Hepatocyte (in vitro differentiated cells): ENCODE results near the gene GPC5. TPM values are rescaled to one million over a fixed set of nuclear protein-coding genes. Genes with fewer than 3 reads are reported as not detected.

Source experiments
- DNase-seq: peaks from one replicate; pipeline ENCODE4 v3.0.0-alpha.2; 2016; ENCODE audit warnings: low spot score
- H2AFZ ChIP-seq: fragments of 200-600 bp; sonication (generic); 2 replicates; pipeline ENCODE4 v1.6.0; 2016; ENCODE audit warnings: antibody characterized with exemption, mild to moderate bottlenecking
- H3K27ac ChIP-seq: fragments of 200-600 bp; sonication (generic); 2 replicates; pipeline ENCODE4 v1.5.1; 2016; ENCODE audit warnings: mild to moderate bottlenecking
- H3K27me3 ChIP-seq: fragments of 200-600 bp; sonication (generic); 2 replicates; pipeline ENCODE4 v1.6.1; 2016
- H3K36me3 ChIP-seq: fragments of 200-600 bp; sonication (generic); replicated peaks from 2 replicates; pipeline ENCODE4 v1.5.1; 2016; ENCODE audit warnings: low read depth; ENCODE audit not compliant: insufficient read depth
- H3K4me1 ChIP-seq: fragments of 200-600 bp; sonication (generic); 2 replicates; pipeline ENCODE4 v1.5.1; 2016; ENCODE audit warnings: mild to moderate bottlenecking, moderate library complexity; ENCODE audit not compliant: insufficient read depth
- H3K4me2 ChIP-seq: fragments of 200-600 bp; sonication (generic); 2 replicates; pipeline ENCODE4 v1.6.0; 2016
- H3K4me3 ChIP-seq: fragments of 200-600 bp; sonication (generic); 2 replicates; pipeline ENCODE4 v1.5.1; 2016; ENCODE audit warnings: mild to moderate bottlenecking
- H3K79me2 ChIP-seq: fragments of 200-600 bp; sonication (generic); 2 replicates; pipeline ENCODE4 v1.6.0; 2017; ENCODE audit warnings: mild to moderate bottlenecking
- H3K9me2 ChIP-seq: fragments of 200-600 bp; sonication (generic); replicated peaks from 2 replicates; pipeline ENCODE4 v1.6.0; 2017; ENCODE audit warnings: mild to moderate bottlenecking; ENCODE audit not compliant: insufficient read depth
- H3K9me3 ChIP-seq: fragments of 200-600 bp; sonication (generic); 2 replicates; pipeline ENCODE4 v1.5.1; 2016; ENCODE audit warnings: low read depth, mild to moderate bottlenecking
- H4K20me1 ChIP-seq: fragments of 200-600 bp; sonication (generic); 2 replicates; pipeline ENCODE4 v1.6.0; 2016; ENCODE audit warnings: mild to moderate bottlenecking; ENCODE audit not compliant: insufficient read depth, poor library complexity, severe bottlenecking
- CTCF ChIP-seq: fragments of 200-600 bp; sonication (generic); IDR thresholded peaks from 2 replicates; pipeline ENCODE4 v1.5.1; 2016; ENCODE audit warnings: antibody characterized with exemption, mild to moderate bottlenecking; ENCODE audit not compliant: poor library complexity
- EZH2 ChIP-seq: fragments of 200-600 bp; sonication (generic); IDR thresholded peaks from 2 replicates; pipeline ENCODE4 v1.6.1; 2016; ENCODE audit warnings: antibody characterized with exemption, mild to moderate bottlenecking, borderline replicate concordance
- EZH2phosphoT487 ChIP-seq: fragments of 200-600 bp; sonication (generic); IDR thresholded peaks from one replicate; pipeline ENCODE4 v1.6.1; 2018; ENCODE audit warnings: antibody characterized with exemption, mild to moderate bottlenecking, low read depth, moderate library complexity; ENCODE audit not compliant: unreplicated experiment, severe bottlenecking
- WGBS: methylation state at CpG from one replicate; pipeline ENCODE4 v1.1.6; 2016; ENCODE audit warnings: low lambda C conversion rate; ENCODE audit errors: missing lambda C conversion rate; 5-methylcytosine and 5-hydroxymethylcytosine counted together
- polyA plus RNA-seq: library from polyadenylated mRNA; unstranded; fragments of >200 nt; fragmentation: Nextera tagmentation; extraction: Ambion mirVana; gene quantifications from 2 replicates; pipeline ENCODE4 v1.2.1, GENCODE V29; 2016
- total RNA-seq: library from RNA; depleted of rRNA; stranded (reverse); fragments of >200 nt; gene quantifications from 2 replicates; pipeline ENCODE4 v1.2.3, GENCODE V29; 2014

The GPC5 gene
- total and polyA plus RNA-seq, 2 experiments from 2014 or later = 3.9 to 5.4 TPM

DNA sequence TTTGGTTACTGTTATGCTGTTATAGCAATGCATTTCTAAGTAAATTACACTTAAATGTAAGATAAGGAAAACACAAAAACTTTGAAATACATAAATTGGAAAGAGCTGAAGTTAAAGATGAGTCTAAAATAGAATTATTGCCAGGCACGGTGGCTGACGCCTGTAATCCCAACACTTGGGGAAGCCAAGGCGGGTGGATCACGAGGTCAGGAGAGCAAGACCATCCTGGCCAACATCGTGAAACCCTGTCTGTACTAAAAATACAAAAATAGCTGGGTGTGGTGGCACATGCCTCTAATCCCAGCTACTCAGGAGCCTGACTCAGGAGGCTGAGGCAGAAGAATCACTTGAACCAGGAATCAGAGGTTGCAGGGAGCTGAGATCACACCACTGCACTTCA is 922.8 kb downstream of the GPC5 start:
- no peaks in the 10 kb centered on the region for H3K79me2 ChIP-seq
- WGBS = 86% methylated on average over 5 of the region's 5 CpGs
- no peak overlapping the region for H3K27ac ChIP-seq
- no peaks in the 10 kb centered on the region for H3K36me3 ChIP-seq
- no peaks in the 10 kb centered on the region for H3K4me1 ChIP-seq
- H3K27me3 ChIP-seq = no peaks in the 10 kb centered on the region
- TF ChIP-seq CTCF (no peak), EZH2phosphoT487 (no peak), EZH2 (no peak)
- no peaks in the 10 kb centered on the region for H4K20me1 ChIP-seq
- H3K9me2 ChIP-seq = no peaks in the 10 kb centered on the region
- H3K4me3 ChIP-seq = no peak overlapping the region
- H2AFZ ChIP-seq = no peak overlapping the region
- no peak for DNase-seq
- H3K9me3 ChIP-seq = no peaks in the 10 kb centered on the region
- H3K4me2 ChIP-seq = no peak overlapping the region

DNA sequence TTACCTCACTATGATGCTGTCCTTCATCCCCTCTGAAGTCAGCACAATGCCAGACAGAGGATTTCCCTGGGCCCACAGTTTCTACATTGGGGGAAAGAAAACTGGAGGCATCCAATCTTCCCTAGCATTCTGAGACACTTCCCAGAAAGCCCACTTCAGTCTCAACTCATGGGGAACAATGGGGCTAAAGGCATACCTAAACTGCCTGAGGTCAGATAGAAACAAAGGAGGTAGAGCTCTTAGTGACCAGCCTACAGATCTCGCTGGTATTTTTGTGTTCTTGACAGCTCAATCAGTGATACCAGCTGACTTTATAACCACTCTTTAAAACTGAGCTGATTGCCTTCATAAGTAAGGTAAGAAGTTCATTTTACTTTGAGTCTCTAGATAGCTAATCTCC is 947.2 kb downstream of the GPC5 start:
- DNase-seq = no peak
- no peaks in the 10 kb centered on the region for H3K36me3 ChIP-seq
- H2AFZ ChIP-seq = no peak overlapping the region
- 68% methylated on average over 1 of the region's 1 CpG for WGBS
- no peaks in the 10 kb centered on the region for H3K79me2 ChIP-seq
- no peaks in the 10 kb centered on the region for H3K9me2 ChIP-seq
- no peak overlapping the region for H3K4me3 ChIP-seq
- no peaks in the 10 kb centered on the region for H3K4me1 ChIP-seq
- no peak overlapping the region for H3K4me2 ChIP-seq
- no peaks in the 10 kb centered on the region for H3K27me3 ChIP-seq
- no peaks in the 10 kb centered on the region for H4K20me1 ChIP-seq
- H3K9me3 ChIP-seq = no peaks in the 10 kb centered on the region
- no peak for TF ChIP-seq EZH2phosphoT487
- TF ChIP-seq EZH2 = no peak
- no peak for TF ChIP-seq CTCF
- H3K27ac ChIP-seq = no peak overlapping the region

DNA sequence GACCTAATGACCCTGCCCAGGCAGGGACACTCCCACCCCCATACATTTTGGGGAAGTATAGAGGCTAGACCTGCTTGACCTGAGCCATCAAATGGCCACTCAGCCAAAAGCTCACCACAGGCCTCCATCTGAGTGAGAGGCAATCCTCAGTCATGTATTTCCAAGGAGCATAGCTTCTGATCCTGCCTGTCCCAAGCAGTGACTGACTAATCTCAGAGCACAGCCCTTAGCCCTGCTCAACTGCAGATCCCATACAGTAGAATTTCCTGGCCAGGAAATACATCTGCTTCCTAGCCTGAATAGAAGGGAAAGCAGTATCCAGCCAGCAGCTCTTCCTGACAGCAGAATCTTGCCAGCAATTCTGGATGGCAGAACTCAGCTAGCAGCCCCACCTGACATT is 947.6 kb downstream of the GPC5 start:
- H3K79me2 ChIP-seq = no peaks in the 10 kb centered on the region
- H3K4me1 ChIP-seq = no peaks in the 10 kb centered on the region
- no peak overlapping the region for H3K4me2 ChIP-seq
- H3K27ac ChIP-seq = no peak overlapping the region
- no peak overlapping the region for H2AFZ ChIP-seq
- no peaks in the 10 kb centered on the region for H4K20me1 ChIP-seq
- DNase-seq = no peak
- no peaks in the 10 kb centered on the region for H3K9me2 ChIP-seq
- TF ChIP-seq EZH2phosphoT487 (no peak), EZH2 (no peak), CTCF (no peak)
- H3K4me3 ChIP-seq = no peak overlapping the region
- no peaks in the 10 kb centered on the region for H3K36me3 ChIP-seq
- no peaks in the 10 kb centered on the region for H3K9me3 ChIP-seq
- H3K27me3 ChIP-seq = no peaks in the 10 kb centered on the region

DNA sequence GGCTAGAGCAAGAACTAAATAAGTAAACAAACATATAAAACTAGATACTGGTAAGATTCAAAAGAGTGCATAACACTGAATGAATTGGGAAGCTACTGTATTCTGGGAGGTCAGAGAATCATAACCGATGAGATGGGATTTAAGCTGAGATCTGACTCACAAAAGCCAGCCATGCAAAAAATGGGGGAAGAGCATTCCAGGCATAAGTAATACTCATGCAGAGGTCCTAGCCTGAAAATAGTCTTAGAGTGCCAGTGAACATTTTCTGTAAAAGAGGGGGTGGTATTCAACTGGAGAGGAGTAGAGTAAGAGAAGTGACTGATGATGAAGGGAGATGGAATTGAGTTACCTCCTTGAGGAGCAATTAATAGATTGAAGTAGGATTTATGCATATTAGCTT is 956.2 kb downstream of the GPC5 start:
- no peaks in the 10 kb centered on the region for H4K20me1 ChIP-seq
- no peak overlapping the region for H3K4me3 ChIP-seq
- no peaks in the 10 kb centered on the region for H3K9me2 ChIP-seq
- TF ChIP-seq CTCF (no peak), EZH2 (no peak), EZH2phosphoT487 (no peak)
- no peaks in the 10 kb centered on the region for H3K27me3 ChIP-seq
- H3K79me2 ChIP-seq = no peaks in the 10 kb centered on the region
- H3K4me1 ChIP-seq = no peaks in the 10 kb centered on the region
- no peaks in the 10 kb centered on the region for H3K9me3 ChIP-seq
- H2AFZ ChIP-seq = no peak overlapping the region
- no peak for DNase-seq
- H3K27ac ChIP-seq = no peak overlapping the region
- no peaks in the 10 kb centered on the region for H3K36me3 ChIP-seq
- H3K4me2 ChIP-seq = no peak overlapping the region
- WGBS = 82% methylated on average over 1 of the region's 1 CpG
